LNCaP clone FGC (cell line): ENCODE data around the gene ADGRG6.

ENCODE experiments used
- DNase-seq: peaks from one replicate; pipeline ENCODE4 v3.0.0-alpha.2; 2011; ENCODE audit warnings: low read depth
- H3K4me3 ChIP-seq: 2 replicates; pipeline ENCODE4 v1.5.1; 2011; ENCODE audit warnings: mild to moderate bottlenecking, low read depth, low read length, control low read depth
- TF ChIP-seq, protein P1 (sequence below): IDR thresholded peaks from 2 replicates; pipeline ENCODE4 v1.5.1; 2012; ENCODE audit warnings: mild to moderate bottlenecking; ENCODE audit not compliant: control insufficient read depth, insufficient read depth; ENCODE audit errors: extremely low read depth

Gene ADGRG6

DNA sequence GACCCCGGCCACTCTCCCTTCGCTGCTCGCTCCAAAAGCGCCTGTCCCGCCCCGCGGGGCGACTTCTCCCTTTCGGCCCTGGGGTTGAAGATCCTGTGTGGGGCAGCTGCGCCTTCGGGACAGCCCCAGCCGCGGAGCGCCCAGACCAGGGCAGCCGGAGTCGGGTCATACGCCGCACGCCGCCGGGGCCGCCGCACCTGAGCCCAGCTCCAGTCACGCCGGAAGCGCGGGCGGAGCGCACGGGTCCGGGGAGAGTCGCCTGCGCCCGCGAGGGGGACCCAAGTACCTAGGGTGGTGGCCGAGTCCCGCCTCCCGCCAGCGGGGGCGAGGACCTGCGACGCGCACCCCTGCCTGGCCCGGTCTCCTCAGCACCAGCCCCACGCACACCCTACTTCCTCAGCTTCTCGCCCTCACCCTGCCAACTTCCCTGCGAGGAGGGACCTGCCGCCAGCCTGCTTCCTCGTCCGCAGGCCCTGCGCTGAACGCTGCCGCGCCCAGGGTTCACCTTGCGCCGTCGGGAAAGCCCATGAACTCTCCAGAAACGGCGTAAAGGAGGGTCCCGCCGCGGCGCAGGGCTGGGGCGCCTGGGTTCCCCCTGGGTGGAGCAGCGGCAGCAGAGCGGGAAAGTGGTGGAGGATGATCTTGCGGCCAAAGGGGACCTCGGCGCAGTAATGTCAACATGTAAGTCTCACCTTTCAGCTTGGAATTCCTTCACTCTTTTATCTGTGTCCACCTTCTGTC, at the start of gene ADGRG6:
Gene ADGRG6 (plus strand): TSS at position 357 of the 741 bp plus-strand sequence. CDS start 323 bp downstream, at position 680.
- peak within 1 kb of the TSS; percentile 44 for H3K4me3 ChIP-seq
- DNase-seq = no peak
- TF ChIP-seq, protein P1, sequence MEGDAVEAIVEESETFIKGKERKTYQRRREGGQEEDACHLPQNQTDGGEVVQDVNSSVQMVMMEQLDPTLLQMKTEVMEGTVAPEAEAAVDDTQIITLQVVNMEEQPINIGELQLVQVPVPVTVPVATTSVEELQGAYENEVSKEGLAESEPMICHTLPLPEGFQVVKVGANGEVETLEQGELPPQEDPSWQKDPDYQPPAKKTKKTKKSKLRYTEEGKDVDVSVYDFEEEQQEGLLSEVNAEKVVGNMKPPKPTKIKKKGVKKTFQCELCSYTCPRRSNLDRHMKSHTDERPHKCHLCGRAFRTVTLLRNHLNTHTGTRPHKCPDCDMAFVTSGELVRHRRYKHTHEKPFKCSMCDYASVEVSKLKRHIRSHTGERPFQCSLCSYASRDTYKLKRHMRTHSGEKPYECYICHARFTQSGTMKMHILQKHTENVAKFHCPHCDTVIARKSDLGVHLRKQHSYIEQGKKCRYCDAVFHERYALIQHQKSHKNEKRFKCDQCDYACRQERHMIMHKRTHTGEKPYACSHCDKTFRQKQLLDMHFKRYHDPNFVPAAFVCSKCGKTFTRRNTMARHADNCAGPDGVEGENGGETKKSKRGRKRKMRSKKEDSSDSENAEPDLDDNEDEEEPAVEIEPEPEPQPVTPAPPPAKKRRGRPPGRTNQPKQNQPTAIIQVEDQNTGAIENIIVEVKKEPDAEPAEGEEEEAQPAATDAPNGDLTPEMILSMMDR = peak; percentile 19; the same call in 1 of the 2 replicates

DNA sequence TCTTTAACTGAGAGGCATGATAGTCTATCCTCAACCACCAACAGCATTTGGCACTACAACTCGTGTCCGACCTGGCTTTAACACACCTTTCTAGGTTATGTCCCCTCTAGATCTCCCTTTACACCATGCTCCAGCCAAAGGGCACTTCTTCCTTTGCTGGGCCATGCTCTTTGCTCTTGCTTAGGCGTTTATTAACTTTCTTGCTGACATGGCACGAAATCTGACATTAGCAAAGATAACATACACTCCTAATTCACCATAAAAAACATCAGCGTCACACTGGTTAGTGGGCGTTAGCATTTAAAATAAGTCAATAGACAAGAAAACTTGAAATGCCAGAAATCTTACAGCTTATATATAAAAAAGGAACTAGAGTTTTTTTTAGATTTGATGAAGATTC, 47.3 kb upstream of the ADGRG6 start:
- no peak for DNase-seq
- no peak overlapping the region for H3K4me3 ChIP-seq
- TF ChIP-seq, protein P1 = no peak

DNA sequence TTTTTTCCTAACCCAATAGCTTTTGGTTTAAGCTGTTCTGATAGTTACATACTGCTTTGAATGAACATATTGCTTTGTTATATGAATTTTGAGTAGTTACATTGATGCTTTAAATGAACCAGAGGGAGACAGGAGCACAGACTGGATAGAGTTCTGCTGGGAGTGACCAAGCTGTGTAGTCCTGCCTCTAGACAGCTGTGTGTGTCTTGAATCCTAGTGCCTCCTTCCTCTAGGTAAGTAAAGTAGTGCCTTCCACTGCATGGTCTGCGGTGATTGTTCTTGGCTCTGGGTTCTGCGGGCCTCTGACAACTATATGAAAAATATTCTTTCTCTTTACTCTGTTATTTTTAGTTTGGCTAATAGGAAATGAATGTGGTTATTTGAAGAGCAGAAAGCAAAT, 46.0 kb upstream of the ADGRG6 start:
- no peak overlapping the region for H3K4me3 ChIP-seq
- TF ChIP-seq, protein P1 = no peak
- no peak for DNase-seq

DNA sequence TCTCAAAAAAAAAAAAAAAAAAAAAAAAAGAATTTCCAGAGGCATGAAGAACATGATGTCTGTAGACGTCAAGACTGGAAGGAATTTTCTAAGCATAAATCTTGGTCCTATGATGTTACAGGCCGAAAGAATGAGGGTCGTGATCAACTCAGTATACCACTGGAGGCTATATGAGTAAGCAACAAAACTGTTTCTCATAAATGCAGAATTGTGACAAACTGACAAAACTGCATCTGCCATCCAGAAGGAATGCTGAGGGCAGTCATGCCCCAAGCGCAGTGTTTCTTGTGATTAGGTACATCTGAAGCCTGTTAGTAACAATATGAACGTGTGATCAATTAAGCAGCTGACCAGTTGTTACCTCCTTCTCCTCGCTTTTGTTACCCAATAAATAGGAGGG, 43.5 kb upstream of the ADGRG6 start:
- DNase-seq = no peak
- H3K4me3 ChIP-seq = no peak overlapping the region
- TF ChIP-seq, protein P1 = no peak

DNA sequence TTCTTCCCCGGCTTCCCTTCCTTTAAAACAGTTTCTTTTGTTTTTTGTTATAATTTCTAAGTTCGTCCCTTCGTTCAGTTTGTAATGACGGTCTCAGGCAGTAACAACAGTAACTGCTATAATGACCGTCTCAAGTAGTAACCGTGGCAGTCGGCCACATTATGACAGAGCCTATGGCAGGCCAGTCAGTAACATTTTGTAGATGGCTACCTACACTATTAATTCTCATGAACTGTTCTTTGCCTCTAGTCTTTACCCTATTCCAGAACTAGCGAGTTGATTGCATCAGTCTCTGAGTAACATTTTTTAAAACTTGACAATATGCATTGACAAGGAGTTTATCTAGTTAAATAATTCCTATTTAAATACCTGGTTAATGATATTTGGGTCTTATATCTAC, 43.0 kb upstream of the ADGRG6 start:
- TF ChIP-seq, protein P1 = no peak
- no peak overlapping the region for H3K4me3 ChIP-seq
- no peak for DNase-seq

DNA sequence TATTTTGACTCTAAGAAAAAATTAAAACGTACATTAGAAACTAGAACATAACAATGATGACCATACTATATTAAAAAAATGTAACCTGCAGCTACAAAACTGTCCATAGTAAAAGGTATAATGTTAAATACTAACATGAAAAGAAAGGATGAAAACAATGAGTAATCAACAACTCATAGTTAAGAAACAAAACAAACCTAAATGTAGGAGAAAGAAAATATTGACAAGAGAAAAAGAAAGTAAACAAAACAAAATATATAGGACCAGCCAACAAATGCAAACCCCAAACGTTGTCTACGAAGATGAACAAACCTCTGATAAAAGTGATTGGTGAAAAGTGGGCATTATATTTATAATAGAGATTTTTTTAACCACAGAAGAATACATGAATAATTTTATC, 41.1 kb upstream of the ADGRG6 start:
- TF ChIP-seq, protein P1 = no peak
- H3K4me3 ChIP-seq = no peak overlapping the region
- DNase-seq = no peak

DNA sequence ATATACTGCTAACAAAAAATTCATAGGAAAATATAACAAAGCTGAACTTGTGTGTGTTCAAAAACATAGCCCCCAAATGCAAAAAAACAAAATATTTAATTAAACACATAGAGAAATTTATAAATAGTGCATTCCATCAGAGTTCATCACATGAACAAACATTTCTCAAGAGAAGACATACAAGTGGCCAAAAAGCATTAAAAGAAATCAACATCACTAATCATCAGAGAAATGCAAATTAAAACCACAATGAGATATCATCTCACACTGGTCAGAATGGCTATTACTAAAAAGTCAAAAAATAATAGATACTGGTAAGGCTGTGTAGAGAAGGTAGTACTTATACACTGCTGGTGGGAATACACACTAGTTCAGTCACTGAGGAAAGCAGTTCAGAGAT, 39.6 kb upstream of the ADGRG6 start:
- DNase-seq = no peak
- no peak overlapping the region for H3K4me3 ChIP-seq
- TF ChIP-seq, protein P1 = no peak
